Brain pericyte (primary cell): ENCODE measurements around the gene PALD1.

Experiments
- DNase-seq: peaks from one replicate; pipeline ENCODE4 v3.0.0-alpha.2; 2012; ENCODE audit warnings: low read depth, low spot score

The PALD1 gene

DNA sequence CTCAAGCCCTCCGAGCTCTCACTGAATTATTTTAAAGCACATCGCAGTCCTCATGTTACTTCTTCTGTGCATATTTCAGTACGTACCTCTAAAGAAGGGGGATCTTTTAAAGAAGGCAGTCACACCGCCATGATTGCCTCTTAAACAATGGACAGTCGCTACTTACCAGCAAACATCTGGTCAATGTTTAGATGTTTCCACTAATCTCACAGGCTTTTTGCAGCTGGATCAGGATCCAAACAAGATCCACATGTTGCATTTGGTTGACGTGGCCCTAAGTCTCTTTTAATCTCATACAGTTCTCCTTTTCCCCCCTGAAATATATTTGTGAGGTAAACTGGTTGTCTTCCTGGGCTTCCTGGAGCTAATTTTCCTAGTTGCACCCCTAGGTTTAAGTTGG lies 74.0 kb downstream of the PALD1 start:
- no peak for DNase-seq

DNA sequence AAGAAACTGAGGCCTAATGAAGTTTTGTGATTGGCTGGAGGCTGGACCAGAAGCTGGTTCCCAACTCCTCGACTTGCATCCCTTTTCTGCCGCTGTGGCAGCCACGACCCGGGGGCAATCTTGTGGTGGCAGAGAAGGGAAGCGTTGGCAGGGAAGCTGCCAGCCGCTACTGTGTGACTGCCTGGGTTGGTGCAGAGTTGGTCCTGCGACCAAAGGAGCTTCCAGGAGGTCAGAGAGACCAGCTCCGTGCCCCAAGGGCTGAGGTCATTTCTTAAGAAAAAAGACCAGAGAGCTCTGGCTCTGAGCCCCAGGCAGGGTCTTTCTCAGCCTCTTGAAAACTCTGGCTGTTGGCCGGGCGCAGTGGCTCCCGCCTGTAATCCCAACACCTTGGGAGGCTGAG lies 76.8 kb downstream of the PALD1 start:
- no peak for DNase-seq

- no peak for DNase-seq
Measured at GRCh38 chr10:70557086-70557845, 78.7 kb downstream of the PALD1 start.

- DNase-seq, result no peak
Measured at GRCh38 chr10:70557876-70558275, 79.3 kb downstream of the PALD1 start.

DNA sequence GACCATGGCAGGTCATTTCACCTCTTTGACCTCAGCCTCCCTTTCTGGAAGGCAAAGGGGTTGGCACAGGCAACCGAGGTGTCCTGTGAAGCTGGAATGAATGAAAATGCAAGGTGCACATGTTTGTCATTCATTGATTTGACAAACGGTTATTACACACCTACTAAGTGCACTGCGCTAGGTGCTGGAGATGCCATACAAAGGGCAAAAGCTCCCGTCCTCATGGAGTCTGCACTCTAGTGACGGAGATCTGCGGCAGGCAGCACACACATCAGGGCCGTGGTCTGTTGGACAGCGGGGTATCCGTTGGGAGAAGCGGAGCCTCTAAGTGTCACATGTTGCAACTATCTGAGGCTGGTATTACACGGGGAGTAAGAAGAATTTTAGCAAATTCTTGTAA lies 79.7 kb downstream of the PALD1 start:
- DNase-seq, result no peak

GRCh38 chr10:70558871-70559810 lies 80.6 kb downstream of the PALD1 start:
- DNase-seq, result no peak

GRCh38 chr10:70559861-70560260 lies 81.3 kb downstream of the PALD1 start:
- no peak for DNase-seq

GRCh38 chr10:70560511-70560941 lies 82.0 kb downstream of the PALD1 start:
- DNase-seq, result no peak

GRCh38 chr10:70561070-70561469 lies 82.5 kb downstream of the PALD1 start:
- DNase-seq, result no peak

- DNase-seq, result no peak
Measured at GRCh38 chr10:70561558-70561957, 83.0 kb downstream of the PALD1 start.

- no peak for DNase-seq
Measured at GRCh38 chr10:70562036-70562755, 83.6 kb downstream of the PALD1 start.

DNA sequence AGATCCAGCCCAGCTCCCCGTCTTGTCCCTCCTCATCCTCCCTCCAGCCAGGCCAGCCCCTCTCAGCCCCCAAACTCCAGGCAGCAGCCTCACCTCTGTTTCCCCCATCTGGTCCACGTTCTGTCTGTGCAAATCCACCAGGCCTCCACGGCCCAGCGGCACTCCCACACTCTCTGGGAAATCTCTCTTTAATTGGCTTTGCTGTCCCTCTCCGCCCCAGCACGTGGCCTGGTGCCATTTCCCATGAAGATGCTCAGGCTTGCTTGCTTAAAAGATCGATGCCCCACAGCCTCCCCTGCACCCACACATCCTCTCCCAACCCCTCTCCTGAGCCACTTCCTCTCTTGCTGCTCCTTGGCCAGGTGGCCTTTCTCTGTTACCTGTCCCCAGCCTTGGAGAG lies 84.7 kb downstream of the PALD1 start:
- no peak for DNase-seq

GRCh38 chr10:70564113-70564725 lies 85.7 kb downstream of the PALD1 start:
- no peak for DNase-seq

DNA sequence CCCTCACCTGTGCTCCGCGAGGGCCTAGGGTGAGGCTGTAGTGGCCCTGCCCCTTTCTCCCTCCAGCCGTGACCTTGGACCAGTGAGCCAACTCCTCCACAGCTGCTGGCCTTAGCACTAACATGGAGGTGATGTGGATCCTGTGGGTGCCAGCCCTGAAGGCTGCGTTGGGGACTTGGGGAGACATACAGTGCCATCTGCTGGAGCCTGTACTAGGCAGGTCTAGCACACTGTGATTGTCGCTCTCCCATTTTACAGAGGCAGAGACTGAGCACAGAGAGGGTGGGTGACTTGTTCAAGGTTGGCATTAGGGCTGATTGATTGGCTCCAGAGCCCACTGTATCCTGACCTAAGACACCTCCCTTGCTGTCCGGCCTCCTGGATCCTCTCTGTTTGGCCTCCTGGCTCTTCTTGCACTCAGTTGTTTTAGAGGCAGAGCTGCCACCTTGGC lies 86.4 kb downstream of the PALD1 start:
- DNase-seq, result no peak

GRCh38 chr10:70565556-70566514 lies 87.3 kb downstream of the PALD1 start:
- DNase-seq, result no peak

- DNase-seq, result no peak
Measured at GRCh38 chr10:70566515-70567290, 88.1 kb downstream of the PALD1 start.

DNA sequence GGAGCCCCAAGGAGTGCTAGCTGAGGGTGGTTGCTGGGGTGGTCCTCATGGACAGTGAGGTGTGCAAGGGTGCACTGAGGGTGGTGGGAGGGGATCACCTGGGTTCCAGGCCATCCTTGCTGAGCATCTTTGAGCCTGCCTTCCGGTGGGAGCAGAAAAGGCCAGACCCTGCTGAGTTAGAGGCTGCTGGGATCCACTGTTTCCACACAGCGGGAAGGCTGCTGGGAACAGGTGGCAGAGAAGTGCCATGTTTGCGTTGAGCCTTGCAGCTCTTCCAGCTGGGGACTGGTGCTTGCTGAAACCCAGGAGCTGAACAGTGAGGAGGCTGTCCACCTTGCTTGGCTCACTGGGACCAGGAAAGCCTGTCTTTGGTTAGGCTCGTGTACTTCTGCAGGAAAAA lies 89.0 kb downstream of the PALD1 start:
- DNase-seq, result no peak

DNA sequence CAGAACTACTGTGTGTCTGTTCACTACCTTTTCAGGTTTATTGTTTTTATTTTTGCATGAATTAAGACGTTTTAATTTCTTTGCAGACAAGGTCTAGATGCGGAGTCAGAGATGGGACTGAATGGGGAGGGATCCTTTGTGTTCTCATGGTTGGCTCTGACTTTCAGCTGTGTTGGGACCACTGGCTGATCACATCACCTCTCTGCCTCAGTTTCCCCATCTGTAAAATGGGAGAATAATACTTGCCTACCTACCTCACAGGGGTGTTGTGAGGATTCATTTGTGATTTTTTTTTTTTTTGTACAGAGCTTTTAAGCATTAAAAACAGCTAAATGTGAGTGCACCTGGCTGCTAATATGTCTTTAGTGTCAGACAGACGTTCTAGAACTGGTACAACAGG lies 89.5 kb downstream of the PALD1 start:
- no peak for DNase-seq

DNA sequence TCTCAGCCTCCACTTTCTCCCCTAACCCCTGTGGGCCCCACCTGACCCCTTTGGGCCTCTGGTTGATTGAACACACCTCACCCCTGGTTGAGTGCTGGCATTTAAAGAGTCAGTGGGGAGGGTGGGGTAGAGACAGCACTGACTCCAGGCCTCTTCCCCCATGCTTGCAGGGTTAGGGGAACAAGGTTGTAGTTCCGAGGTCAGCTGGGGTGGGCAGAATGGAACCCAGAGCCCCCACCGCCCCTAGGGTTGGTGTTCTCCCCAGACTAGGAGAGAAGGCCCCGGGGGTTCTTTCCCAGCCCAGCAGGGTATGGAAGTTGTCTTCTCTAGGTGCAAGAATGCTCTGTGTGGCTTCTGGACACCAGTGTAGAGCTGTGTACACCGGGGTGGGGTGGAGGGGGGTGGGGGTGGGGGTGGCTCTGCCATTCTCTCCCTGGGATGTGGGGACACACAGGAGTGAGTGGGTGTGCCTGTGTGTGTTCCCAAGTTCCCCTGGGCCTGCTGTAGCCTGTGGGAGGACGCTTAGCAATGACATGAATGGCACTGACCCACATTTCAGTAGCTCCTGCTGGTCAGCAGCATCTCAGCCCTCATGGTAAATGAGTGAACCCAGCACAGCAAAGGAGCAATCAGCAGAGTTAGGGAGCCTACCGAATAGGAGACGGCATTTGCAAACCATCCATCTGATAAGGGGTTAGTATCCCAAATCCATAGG lies 90.4 kb downstream of the PALD1 start:
- DNase-seq, result no peak
